Measurements from ENCODE around the gene MRPL34. TPM values are rescaled to one million over a fixed set of nuclear protein-coding genes. Genes with fewer than 3 reads are reported as not detected.

The MRPL34 gene
- total and polyA plus RNA-seq, 9 of the 15 experiments (the other 6 are each of a cell fraction or from before 2014, with no cell fraction given): 11.5 to 256 (median 72.5) TPM

DNA sequence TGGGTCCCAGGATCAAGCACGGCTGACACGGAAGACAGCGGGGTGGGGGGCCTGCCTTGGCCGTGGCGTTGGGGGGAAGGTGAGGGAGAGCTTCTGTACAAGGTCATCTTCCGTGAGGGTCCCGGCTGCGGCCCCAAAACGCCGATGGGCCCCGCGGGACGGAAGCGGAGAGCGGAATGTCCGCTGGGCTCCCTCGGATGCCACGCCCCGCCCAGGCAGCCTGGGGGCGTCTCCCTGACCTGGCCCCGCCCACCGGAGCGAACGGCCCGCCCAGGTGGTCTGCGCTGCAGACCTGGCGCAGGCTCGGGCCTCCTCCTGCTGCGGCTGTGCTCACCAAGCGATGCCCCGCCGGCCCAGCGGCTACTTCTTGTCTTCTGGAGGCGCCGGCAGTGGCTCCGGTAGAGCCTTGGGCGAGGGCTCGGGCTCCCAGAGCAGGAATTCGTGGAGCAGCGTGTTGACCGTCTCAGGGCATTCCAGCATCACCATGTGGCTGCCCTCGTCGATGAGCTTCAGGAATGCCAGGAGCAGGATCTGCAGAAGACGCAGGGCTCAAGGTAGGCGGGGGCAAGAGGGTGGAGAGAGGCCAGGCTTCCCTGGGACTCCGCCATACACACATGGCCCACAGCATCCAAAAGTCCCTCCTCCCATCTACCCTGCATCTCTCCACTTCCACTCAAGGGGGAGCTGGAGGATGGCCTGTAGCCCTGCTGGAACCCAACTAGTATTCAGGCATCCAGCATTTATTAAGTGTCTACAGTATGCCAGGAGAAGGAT, 13.2 kb upstream of the MRPL34 start (continued):
- TF ChIP-seq, protein P1, sequence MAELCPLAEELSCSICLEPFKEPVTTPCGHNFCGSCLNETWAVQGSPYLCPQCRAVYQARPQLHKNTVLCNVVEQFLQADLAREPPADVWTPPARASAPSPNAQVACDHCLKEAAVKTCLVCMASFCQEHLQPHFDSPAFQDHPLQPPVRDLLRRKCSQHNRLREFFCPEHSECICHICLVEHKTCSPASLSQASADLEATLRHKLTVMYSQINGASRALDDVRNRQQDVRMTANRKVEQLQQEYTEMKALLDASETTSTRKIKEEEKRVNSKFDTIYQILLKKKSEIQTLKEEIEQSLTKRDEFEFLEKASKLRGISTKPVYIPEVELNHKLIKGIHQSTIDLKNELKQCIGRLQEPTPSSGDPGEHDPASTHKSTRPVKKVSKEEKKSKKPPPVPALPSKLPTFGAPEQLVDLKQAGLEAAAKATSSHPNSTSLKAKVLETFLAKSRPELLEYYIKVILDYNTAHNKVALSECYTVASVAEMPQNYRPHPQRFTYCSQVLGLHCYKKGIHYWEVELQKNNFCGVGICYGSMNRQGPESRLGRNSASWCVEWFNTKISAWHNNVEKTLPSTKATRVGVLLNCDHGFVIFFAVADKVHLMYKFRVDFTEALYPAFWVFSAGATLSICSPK (IDR thresholded peaks at IDR 0.05; ENCODE audit: borderline replicate concordance): no peak
- no peak; the same call in 1 of the 2 replicates for TF ChIP-seq RUNX1 (IDR thresholded peaks at IDR 0.05; ENCODE audit: low read depth)
- no peak for TF ChIP-seq ZNF408 (CRISPR knock-in tag; IDR thresholded peaks at IDR 0.05; ENCODE audit: low read depth)
- 0 out of 2 replicates have a peak, but pooled peaks have one; percentile 18 for TF ChIP-seq ZNF431 (CRISPR knock-in tag; IDR thresholded peaks at IDR 0.05)
- TF ChIP-seq RBM25 (IDR thresholded peaks at IDR 0.05; ENCODE audit: low read depth, low read length, severe bottlenecking): no peak
- no peak for TF ChIP-seq HNRNPUL1 (IDR thresholded peaks at IDR 0.05; ENCODE audit: low read length)
- TF ChIP-seq KHSRP (IDR thresholded peaks at IDR 0.05): no peak
- TF ChIP-seq CXXC5 (CRISPR knock-in tag; IDR thresholded peaks at IDR 0.05): 0 out of 2 replicates have a peak, but pooled peaks have one; percentile 34
- TF ChIP-seq, protein P2, sequence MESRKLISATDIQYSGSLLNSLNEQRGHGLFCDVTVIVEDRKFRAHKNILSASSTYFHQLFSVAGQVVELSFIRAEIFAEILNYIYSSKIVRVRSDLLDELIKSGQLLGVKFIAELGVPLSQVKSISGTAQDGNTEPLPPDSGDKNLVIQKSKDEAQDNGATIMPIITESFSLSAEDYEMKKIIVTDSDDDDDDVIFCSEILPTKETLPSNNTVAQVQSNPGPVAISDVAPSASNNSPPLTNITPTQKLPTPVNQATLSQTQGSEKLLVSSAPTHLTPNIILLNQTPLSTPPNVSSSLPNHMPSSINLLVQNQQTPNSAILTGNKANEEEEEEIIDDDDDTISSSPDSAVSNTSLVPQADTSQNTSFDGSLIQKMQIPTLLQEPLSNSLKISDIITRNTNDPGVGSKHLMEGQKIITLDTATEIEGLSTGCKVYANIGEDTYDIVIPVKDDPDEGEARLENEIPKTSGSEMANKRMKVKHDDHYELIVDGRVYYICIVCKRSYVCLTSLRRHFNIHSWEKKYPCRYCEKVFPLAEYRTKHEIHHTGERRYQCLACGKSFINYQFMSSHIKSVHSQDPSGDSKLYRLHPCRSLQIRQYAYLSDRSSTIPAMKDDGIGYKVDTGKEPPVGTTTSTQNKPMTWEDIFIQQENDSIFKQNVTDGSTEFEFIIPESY (CRISPR knock-in tag; IDR thresholded peaks at IDR 0.05): no peak
- TF ChIP-seq SRSF3 (IDR thresholded peaks at IDR 0.05; ENCODE audit: insufficient read depth, low read length): no peak

All from K562 (cell line).